Measurements from ENCODE around the gene LRRK1.

- TF ChIP-seq CTCF (IDR thresholded peaks at IDR 0.05): no peak
- no peak for TF ChIP-seq POLR2A (IDR thresholded peaks at IDR 0.05)
Measured at GRCh38 chr15:101056366-101057334, 137.5 kb downstream of the LRRK1 start.

Data from uterus (tissue), 2 donors.